Activated CD4-positive, alpha-beta T cell treated with anti-CD3 and anti-CD28 coated beads, Interleukin-2, amount 50 U/mL, for 1 hour (primary cell): ENCODE data around the gene ADISSP.

ENCODE experiments used
- DNase-seq: peaks from one replicate; pipeline ENCODE4 v3.0.0-alpha.2; 2020

The ADISSP gene

GRCh38 chr20:3778976-3779375 is 11.4 kb upstream of the ADISSP start:
- DNase-seq: no peak

GRCh38 chr20:3777716-3778629 is 10.4 kb upstream of the ADISSP start:
- peak; percentile 28 for DNase-seq

- no peak for DNase-seq
Observed at GRCh38 chr20:3777381-3777715, 9.8 kb upstream of the ADISSP start.

- no peak for DNase-seq
Observed at GRCh38 chr20:3775457-3776108, 8.0 kb upstream of the ADISSP start.

- no peak for DNase-seq
Observed at GRCh38 chr20:3771552-3772058, 4.1 kb upstream of the ADISSP start.

GRCh38 chr20:3768342-3769130 is 983 bp upstream of the ADISSP start:
- DNase-seq: peak; percentile 80

GRCh38 chr20:3767110-3767426 is 485 bp downstream of the ADISSP start:
- DNase-seq: no peak

GRCh38 chr20:3766422-3767109 is 987 bp downstream of the ADISSP start:
- DNase-seq: no peak

GRCh38 chr20:3765171-3765882 is 2.2 kb downstream of the ADISSP start:
- no peak for DNase-seq

GRCh38 chr20:3764659-3765058 is 2.9 kb downstream of the ADISSP start:
- no peak for DNase-seq

- DNase-seq: no peak
Observed at GRCh38 chr20:3763671-3764601, 3.6 kb downstream of the ADISSP start.

GRCh38 chr20:3760655-3761348 is 6.8 kb downstream of the ADISSP start:
- DNase-seq: no peak

- DNase-seq: no peak
Observed at GRCh38 chr20:3759884-3760283, 7.7 kb downstream of the ADISSP start.

GRCh38 chr20:3759316-3759823 is 8.2 kb downstream of the ADISSP start:
- no peak for DNase-seq

- DNase-seq: no peak
Observed at GRCh38 chr20:3758566-3758965, 9.0 kb downstream of the ADISSP start.

GRCh38 chr20:3757268-3757667 is 10.3 kb downstream of the ADISSP start:
- DNase-seq: no peak

- DNase-seq: no peak
Observed at GRCh38 chr20:3755814-3756480, 11.6 kb downstream of the ADISSP start.

- no peak for DNase-seq
Observed at GRCh38 chr20:3755269-3755668, 12.3 kb downstream of the ADISSP start.

GRCh38 chr20:3754276-3754630 is 13.3 kb downstream of the ADISSP start:
- DNase-seq: no peak
